Measurements from ENCODE around the gene NPIPB2. TPM values are rescaled to one million over a fixed set of nuclear protein-coding genes. Genes with fewer than 3 reads are reported as not detected.

The NPIPB2 gene
- 1.1 and 7.0 TPM in 2 replicates for total RNA-seq

DNA sequence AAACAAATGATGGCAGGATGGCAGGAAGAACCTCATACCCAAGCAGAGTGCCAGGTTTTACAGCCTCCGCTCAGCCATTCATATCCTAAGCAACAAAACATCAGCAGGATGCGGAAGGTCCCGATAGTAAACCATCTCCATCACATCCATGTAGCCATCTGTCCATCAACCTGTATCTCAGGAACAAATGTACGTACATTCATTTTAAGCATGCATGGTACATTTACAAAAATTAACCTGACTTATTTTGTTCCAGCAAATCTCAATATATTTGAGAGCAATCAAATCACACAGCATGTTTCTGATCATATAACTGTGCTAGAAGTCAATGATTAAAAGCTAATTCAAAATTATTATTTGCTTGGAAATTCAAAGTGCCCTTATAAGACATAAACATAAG is at the start of gene NPIPB2:
Gene NPIPB2 (minus strand): TSS at position 101 of the 400 bp plus-strand sequence. CDS start 0 bp downstream, at position 101.

DNA sequence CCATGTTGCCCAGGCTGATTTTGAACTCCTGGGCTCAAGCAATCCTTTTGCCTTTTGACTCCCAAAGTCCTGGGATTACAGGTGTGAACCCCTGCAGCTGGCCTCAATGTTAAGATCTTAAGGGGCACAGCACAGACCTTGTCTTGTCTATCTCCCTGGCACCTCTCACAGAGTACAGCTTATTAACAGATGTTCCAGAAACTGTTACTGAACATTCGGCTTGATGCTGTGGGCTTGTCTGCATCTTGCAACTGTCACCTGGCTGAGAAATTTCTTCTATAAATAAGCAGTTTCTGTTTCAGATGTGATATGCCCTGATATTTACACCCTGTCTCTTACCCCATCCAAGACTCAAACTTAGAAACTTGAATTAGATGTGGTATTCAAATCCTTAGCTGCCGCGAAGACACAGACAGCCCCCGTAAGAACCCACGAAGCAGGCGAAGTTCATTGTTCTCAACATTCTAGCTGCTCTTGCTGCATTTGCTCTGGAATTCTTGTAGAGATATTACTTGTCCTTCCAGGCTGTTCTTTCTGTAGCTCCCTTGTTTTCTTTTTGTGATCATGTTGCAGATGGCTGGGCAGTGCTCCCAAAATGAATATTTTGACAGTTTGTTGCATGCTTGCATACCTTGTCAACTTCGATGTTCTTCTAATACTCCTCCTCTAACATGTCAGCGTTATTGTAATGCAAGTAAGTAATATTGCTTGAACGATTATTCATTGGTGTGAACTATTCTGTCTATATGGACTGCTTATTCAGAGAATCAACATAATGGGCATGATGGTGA is 23.1 kb upstream of the NPIPB2 start, which contains the start of gene TNFRSF17:
Gene TNFRSF17 (plus strand): TSS at position 450 of the 791 bp plus-strand sequence. CDS start 115 bp downstream, at position 565.

DNA sequence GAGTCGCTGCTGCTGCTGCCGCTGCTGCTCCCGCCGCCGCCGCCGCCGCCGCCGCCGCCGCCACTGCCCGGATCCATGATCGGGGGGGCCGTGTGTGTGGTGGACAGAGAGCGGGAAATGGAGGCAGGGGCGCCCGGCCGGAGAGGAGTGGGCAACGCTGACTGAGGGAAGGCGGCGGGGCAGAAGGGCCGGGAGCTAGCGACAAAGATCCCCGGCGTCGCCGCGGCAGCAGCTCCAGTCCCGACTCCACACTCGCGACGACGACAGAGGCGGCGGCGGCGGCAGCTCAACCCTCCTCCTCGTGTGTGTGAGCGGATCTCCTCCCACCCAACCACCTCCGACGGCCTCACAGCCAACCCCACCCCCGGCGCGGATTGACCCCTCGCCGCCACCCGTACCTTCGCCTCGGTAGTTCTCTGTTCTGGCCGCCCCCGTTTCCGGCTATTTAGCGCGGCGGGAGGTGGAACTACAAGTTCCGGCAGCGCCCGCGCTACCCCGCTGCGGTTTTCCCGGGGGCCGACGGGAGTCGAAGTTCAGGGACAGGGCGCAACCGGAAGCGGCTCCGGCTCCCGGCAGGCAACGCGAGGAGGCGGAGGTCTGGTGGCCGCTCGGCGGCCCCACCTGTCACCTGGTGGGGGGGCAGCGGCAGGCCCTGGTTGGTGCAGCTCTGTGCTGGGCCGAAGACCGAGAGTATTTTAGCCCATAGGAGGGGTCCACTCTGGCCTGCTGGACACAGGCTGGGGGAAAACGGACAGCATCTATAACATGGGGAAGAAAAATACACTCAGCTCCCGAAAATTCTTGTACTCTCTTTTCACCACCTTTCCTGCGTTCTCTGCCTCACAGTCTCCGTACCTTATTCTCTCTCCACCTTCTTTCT is 26.0 kb downstream of the NPIPB2 start, which contains the start of gene GSPT1:
Gene GSPT1 (minus strand): TSS at position 313 of the 880 bp plus-strand sequence. CDS start 236 bp downstream, at position 77.

Other genes with a start within 250 kb of the NPIPB2 start
- gene TXNDC11, start 199.2 kb downstream of the NPIPB2 start, total RNA-seq = 25.2 and 27.0 TPM in 2 replicates
- gene ZC3H7A, start 144.8 kb downstream of the NPIPB2 start, total RNA-seq = 41.0 and 45.5 TPM in 2 replicates
- 171 and 252 TPM in 2 replicates for gene RSL1D1, start 90.5 kb downstream of the NPIPB2 start, total RNA-seq
- 52.0 and 67.6 TPM in 2 replicates for gene GSPT1, start 26.1 kb downstream of the NPIPB2 start, total RNA-seq
- gene TNFRSF17, start 23.2 kb upstream of the NPIPB2 start, total RNA-seq = not detected in 2 replicates
- gene SNX29, start 34.7 kb upstream of the NPIPB2 start, total RNA-seq = 13.7 and 14.1 TPM in 2 replicates

All from cardiac ventricle fibroblast (primary cell).